Measurements from ENCODE around the gene ID4. TPM values are rescaled to one million over a fixed set of nuclear protein-coding genes. Genes with fewer than 3 reads are reported as not detected.
A peak's percentile ranks its signal among the peaks of the same experiment; 100 is the strongest.

Gene ID4
- total and polyA plus RNA-seq, 2 experiments from 2014 or later: 54.6 to 89.2 TPM

- peak overlapping the region; percentile 92 for H3K27ac ChIP-seq
- peak overlapping the region; percentile 50 for H2AFZ ChIP-seq
- TF ChIP-seq EZH2phosphoT487 (IDR thresholded peaks at IDR 0.05; ENCODE audit: low read depth, severe bottlenecking, unreplicated experiment) (no peak), CTCF (IDR thresholded peaks at IDR 0.05; ENCODE audit: poor library complexity) (no peak), EZH2 (IDR thresholded peaks at IDR 0.05; ENCODE audit: borderline replicate concordance) (no peak)
- no peaks in the 10 kb centered on the region for H4K20me1 ChIP-seq (ENCODE audit: insufficient read depth, poor library complexity, severe bottlenecking)
- H3K4me3 ChIP-seq: peak overlapping the region; percentile 86
- peaks cover 43% of the 10 kb centered on the region for H3K79me2 ChIP-seq
- peaks cover 12% of the 10 kb centered on the region for H3K4me1 ChIP-seq (ENCODE audit: insufficient read depth)
- DNase-seq (ENCODE audit: low spot score): peak; percentile 75
- under 1% methylated on average over 81 of the region's 122 CpGs for WGBS (ENCODE audit: low lambda C conversion rate, missing lambda C conversion rate)
- H3K27me3 ChIP-seq: no peaks in the 10 kb centered on the region
- no peaks in the 10 kb centered on the region for H3K9me2 ChIP-seq (replicated peaks; ENCODE audit: insufficient read depth)
- no peaks in the 10 kb centered on the region for H3K9me3 ChIP-seq (ENCODE audit: low read depth)
- peak overlapping the region; percentile 80 for H3K4me2 ChIP-seq
- no peaks in the 10 kb centered on the region for H3K36me3 ChIP-seq (replicated peaks; ENCODE audit: insufficient read depth, low read depth)
Measured at GRCh38 chr6:19837511-19838441, 606 bp downstream of the ID4 start.

- Histone ChIP-seq H3K4me1 (ENCODE audit: insufficient read depth) (peaks cover 12% of the 10 kb centered on the region), H3K9me2 (replicated peaks; ENCODE audit: insufficient read depth) (no peaks in the 10 kb centered on the region), H3K36me3 (replicated peaks; ENCODE audit: insufficient read depth, low read depth) (no peaks in the 10 kb centered on the region), H3K4me2 (peak overlapping the region; percentile 80), H3K4me3 (peak overlapping the region; percentile 86), H3K79me2 (peaks cover 45% of the 10 kb centered on the region), H3K27ac (peak overlapping the region; percentile 92), H3K9me3 (ENCODE audit: low read depth) (no peaks in the 10 kb centered on the region), H3K27me3 (no peaks in the 10 kb centered on the region), H2AFZ (peak overlapping the region; percentile 29), H4K20me1 (ENCODE audit: insufficient read depth, poor library complexity, severe bottlenecking) (no peaks in the 10 kb centered on the region)
- DNase-seq (ENCODE audit: low spot score): peak; percentile 75
- TF ChIP-seq CTCF (IDR thresholded peaks at IDR 0.05; ENCODE audit: poor library complexity) (no peak), EZH2phosphoT487 (IDR thresholded peaks at IDR 0.05; ENCODE audit: low read depth, severe bottlenecking, unreplicated experiment) (no peak), EZH2 (IDR thresholded peaks at IDR 0.05; ENCODE audit: borderline replicate concordance) (no peak)
- WGBS (ENCODE audit: low lambda C conversion rate, missing lambda C conversion rate): under 1% methylated on average over 55 of the region's 63 CpGs
Measured at GRCh38 chr6:19838442-19839236, 1.5 kb downstream of the ID4 start.

- Histone ChIP-seq H3K4me1 (ENCODE audit: insufficient read depth) (peaks cover 12% of the 10 kb centered on the region), H3K9me3 (ENCODE audit: low read depth) (no peaks in the 10 kb centered on the region), H3K27ac (peak overlapping the region; percentile 92), H3K4me3 (peak overlapping the region; percentile 86), H3K9me2 (replicated peaks; ENCODE audit: insufficient read depth) (no peaks in the 10 kb centered on the region), H3K4me2 (peak overlapping the region; percentile 80), H3K27me3 (no peaks in the 10 kb centered on the region), H3K79me2 (peaks cover 45% of the 10 kb centered on the region), H2AFZ (no peak overlapping the region), H4K20me1 (ENCODE audit: insufficient read depth, poor library complexity, severe bottlenecking) (no peaks in the 10 kb centered on the region), H3K36me3 (replicated peaks; ENCODE audit: insufficient read depth, low read depth) (no peaks in the 10 kb centered on the region)
- DNase-seq (ENCODE audit: low spot score): no peak
- whole genome bisulfite sequencing (ENCODE audit: low lambda C conversion rate, missing lambda C conversion rate): 4% methylated on average over 7 of the region's 7 CpGs
- TF ChIP-seq EZH2phosphoT487 (IDR thresholded peaks at IDR 0.05; ENCODE audit: low read depth, severe bottlenecking, unreplicated experiment) (no peak), CTCF (IDR thresholded peaks at IDR 0.05; ENCODE audit: poor library complexity) (no peak), EZH2 (IDR thresholded peaks at IDR 0.05; ENCODE audit: borderline replicate concordance) (no peak)
Measured at GRCh38 chr6:19839237-19839546, 2.0 kb downstream of the ID4 start.
